Right forelimb (tissue), 1 donor: ENCODE measurements around the gene PAX5.

Source experiments
- DNase-seq: peaks from one replicate; pipeline ENCODE4 v3.0.0-alpha.2; 2018

The PAX5 gene

GRCh38 chr9:36847781-36848673, 186.0 kb downstream of the PAX5 start:
- no peak for DNase-seq

GRCh38 chr9:36846621-36847020, 187.4 kb downstream of the PAX5 start:
- no peak for DNase-seq

GRCh38 chr9:36845844-36846243, 188.2 kb downstream of the PAX5 start:
- DNase-seq = no peak

- DNase-seq = no peak
These were observed 189.1 kb downstream of the PAX5 start for GRCh38 chr9:36844961-36845360.

- no peak for DNase-seq
These were observed 190.1 kb downstream of the PAX5 start for GRCh38 chr9:36843964-36844363.

- no peak for DNase-seq
These were observed 191.2 kb downstream of the PAX5 start for GRCh38 chr9:36842560-36843530.

- DNase-seq = no peak
These were observed 193.1 kb downstream of the PAX5 start for GRCh38 chr9:36840898-36841536.

GRCh38 chr9:36839131-36839885, 194.8 kb downstream of the PAX5 start:
- DNase-seq = no peak

- DNase-seq = no peak
These were observed 196.3 kb downstream of the PAX5 start for GRCh38 chr9:36837431-36838405.

GRCh38 chr9:36836486-36836885, 197.6 kb downstream of the PAX5 start:
- DNase-seq = no peak

GRCh38 chr9:36835271-36835996, 198.6 kb downstream of the PAX5 start:
- no peak for DNase-seq

GRCh38 chr9:36834736-36835135, 199.3 kb downstream of the PAX5 start:
- DNase-seq = no peak

- no peak for DNase-seq
These were observed 200.1 kb downstream of the PAX5 start for GRCh38 chr9:36833954-36834353.

GRCh38 chr9:36832164-36832795, 201.8 kb downstream of the PAX5 start:
- no peak for DNase-seq

GRCh38 chr9:36831381-36832161, 202.5 kb downstream of the PAX5 start:
- DNase-seq = no peak

- no peak for DNase-seq
These were observed 205.5 kb downstream of the PAX5 start for GRCh38 chr9:36828611-36829013.

- no peak for DNase-seq
These were observed 206.5 kb downstream of the PAX5 start for GRCh38 chr9:36827593-36827992.

- DNase-seq = no peak
These were observed 207.5 kb downstream of the PAX5 start for GRCh38 chr9:36826581-36826980.

- no peak for DNase-seq
These were observed 208.9 kb downstream of the PAX5 start for GRCh38 chr9:36825179-36825578.
